ENCODE results near the gene GREB1L. TPM values are rescaled to one million over a fixed set of nuclear protein-coding genes. Genes with fewer than 3 reads are reported as not detected.

The GREB1L gene
- total and polyA plus RNA-seq, 10 of the 15 experiments (the other 5 are each of a cell fraction or from before 2014, with no cell fraction given): under 0.01 to 0.11 (median 0.03) TPM; not detected in 1

DNA sequence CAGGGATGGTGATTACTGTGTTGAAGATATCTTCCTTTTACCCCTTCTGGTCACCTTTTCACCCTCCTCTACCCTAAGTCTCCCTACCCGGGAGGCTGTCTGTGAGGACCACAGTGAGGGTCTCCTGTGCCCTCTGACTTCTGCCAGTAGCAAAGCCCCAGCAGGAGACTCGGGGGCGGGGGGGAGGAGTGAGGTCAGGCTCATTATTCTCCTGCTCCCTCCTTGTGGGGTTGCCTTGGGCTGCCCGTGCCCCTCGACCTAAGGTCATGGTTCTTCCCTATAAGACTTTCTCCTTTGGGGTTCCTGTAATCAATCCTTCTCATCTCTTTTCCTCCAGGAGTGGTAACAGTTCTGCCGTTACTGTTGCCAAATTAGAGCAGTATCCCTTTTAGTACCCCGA lies 65.5 kb downstream of the GREB1L start (continued):
- no peak for TF ChIP-seq STAT1 (conservative IDR thresholded peaks at IDR 0.05)
- no peak for TF ChIP-seq SMAD1 (IDR thresholded peaks at IDR 0.05; ENCODE audit: low read depth, partially characterized antibody)
- no peak for TF ChIP-seq SMARCA5 (IDR thresholded peaks at IDR 0.05)
- no peak for TF ChIP-seq ZBED1 (IDR thresholded peaks at IDR 0.05; ENCODE audit: borderline replicate concordance)
- no peak for TF ChIP-seq CBX5 (IDR thresholded peaks at IDR 0.05; ENCODE audit: low read depth)
- no peak for TF ChIP-seq MAX (IDR thresholded peaks at IDR 0.05; ENCODE audit: low read depth, low read length)
- TF ChIP-seq, protein P1, sequence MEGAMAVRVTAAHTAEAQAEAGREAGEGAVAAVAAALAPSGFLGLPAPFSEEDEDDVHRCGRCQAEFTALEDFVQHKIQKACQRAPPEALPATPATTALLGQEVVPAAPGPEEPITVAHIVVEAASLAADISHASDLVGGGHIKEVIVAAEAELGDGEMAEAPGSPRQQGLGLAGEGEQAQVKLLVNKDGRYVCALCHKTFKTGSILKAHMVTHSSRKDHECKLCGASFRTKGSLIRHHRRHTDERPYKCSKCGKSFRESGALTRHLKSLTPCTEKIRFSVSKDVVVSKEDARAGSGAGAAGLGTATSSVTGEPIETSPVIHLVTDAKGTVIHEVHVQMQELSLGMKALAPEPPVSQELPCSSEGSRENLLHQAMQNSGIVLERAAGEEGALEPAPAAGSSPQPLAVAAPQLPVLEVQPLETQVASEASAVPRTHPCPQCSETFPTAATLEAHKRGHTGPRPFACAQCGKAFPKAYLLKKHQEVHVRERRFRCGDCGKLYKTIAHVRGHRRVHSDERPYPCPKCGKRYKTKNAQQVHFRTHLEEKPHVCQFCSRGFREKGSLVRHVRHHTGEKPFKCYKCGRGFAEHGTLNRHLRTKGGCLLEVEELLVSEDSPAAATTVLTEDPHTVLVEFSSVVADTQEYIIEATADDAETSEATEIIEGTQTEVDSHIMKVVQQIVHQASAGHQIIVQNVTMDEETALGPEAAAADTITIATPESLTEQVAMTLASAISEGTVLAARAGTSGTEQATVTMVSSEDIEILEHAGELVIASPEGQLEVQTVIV (IDR thresholded peaks at IDR 0.05; ENCODE audit: borderline replicate concordance, partially characterized antibody): no peak
- TF ChIP-seq RAD21 (IDR thresholded peaks at IDR 0.05; ENCODE audit: insufficient read depth, low read depth, low read length): no peak
- no peak for TF ChIP-seq SREBF1 (IDR thresholded peaks at IDR 0.05; ENCODE audit: low read length)

GRCh38 chr18:21309248-21309647 lies 67.2 kb downstream of the GREB1L start:
- FAIRE-seq (no peak), ATAC-seq (no peak), DNase-seq (ENCODE audit: low read depth, low spot score) (no peak)
- Histone ChIP-seq H3K4me1 (ENCODE audit: control insufficient read depth, insufficient read depth, low read length) (no peaks in the 10 kb centered on the region), H4K20me1 (ENCODE audit: control insufficient read depth, insufficient read depth) (no peaks in the 10 kb centered on the region), H3K27ac (ENCODE audit: control insufficient read depth, insufficient read depth) (no peak overlapping the region), H3K9me3 (replicated peaks; ENCODE audit: control insufficient read depth, insufficient read depth, low read length) (no peaks in the 10 kb centered on the region), H3K27me3 (replicated peaks in 1 of 2; ENCODE audit: control insufficient read depth in 2 of 2, insufficient read depth in 2 of 2, low read length in 1 of 2) (no peaks in the 10 kb centered on the region; a peak in 1 of 4 replicates), H3K4me2 (ENCODE audit: control insufficient read depth, insufficient read depth) (no peak overlapping the region), H3K4me3 (no peak overlapping the region), H3K36me3 (ENCODE audit: control insufficient read depth in 2 of 2, insufficient read depth in 2 of 2, low read length in 1 of 2) (no peaks in the 10 kb centered on the region), H2AFZ (ENCODE audit: control insufficient read depth, low read depth, low read length) (no peak overlapping the region), H3K79me2 (ENCODE audit: control insufficient read depth, insufficient read depth, low read length) (no peaks in the 10 kb centered on the region), H3K9ac (ENCODE audit: control insufficient read depth, insufficient read depth, low read length) (no peak overlapping the region)
- intact Hi-C loops (cut with micrococcal nuclease; ENCODE audit: unreplicated experiment): no loop called here
- ChIA-PET CTCF (no interaction called here), POLR2A (no interaction called here), RAD21 (ENCODE audit: unreplicated experiment) (no interaction called here), SMC1A (ENCODE audit: uncharacterized antibody, unreplicated experiment) (no interaction called here)
- TF ChIP-seq SMARCA5 (IDR thresholded peaks at IDR 0.05) (no peak), NFYB (IDR thresholded peaks at IDR 0.05; ENCODE audit: insufficient read depth, low read depth, low read length) (no peak), YY1 (IDR thresholded peaks at IDR 0.05; ENCODE audit: low read depth, low read length) (no peak), WRNIP1 (IDR thresholded peaks at IDR 0.05; ENCODE audit: borderline replicate concordance, low read depth, low read length) (no peak), EED (IDR thresholded peaks at IDR 0.05; ENCODE audit: low read depth) (no peak), NR2F1 (conservative IDR thresholded peaks at IDR 0.05) (no peak), CEBPB (IDR thresholded peaks at IDR 0.05; ENCODE audit: borderline replicate concordance in 1 of 2, low read depth in 2 of 2, low read length in 2 of 2) (no peak), MYB (IDR thresholded peaks at IDR 0.05; ENCODE audit: borderline replicate concordance, low read depth, low read length) (no peak)
- TF ChIP-seq, protein P2, sequence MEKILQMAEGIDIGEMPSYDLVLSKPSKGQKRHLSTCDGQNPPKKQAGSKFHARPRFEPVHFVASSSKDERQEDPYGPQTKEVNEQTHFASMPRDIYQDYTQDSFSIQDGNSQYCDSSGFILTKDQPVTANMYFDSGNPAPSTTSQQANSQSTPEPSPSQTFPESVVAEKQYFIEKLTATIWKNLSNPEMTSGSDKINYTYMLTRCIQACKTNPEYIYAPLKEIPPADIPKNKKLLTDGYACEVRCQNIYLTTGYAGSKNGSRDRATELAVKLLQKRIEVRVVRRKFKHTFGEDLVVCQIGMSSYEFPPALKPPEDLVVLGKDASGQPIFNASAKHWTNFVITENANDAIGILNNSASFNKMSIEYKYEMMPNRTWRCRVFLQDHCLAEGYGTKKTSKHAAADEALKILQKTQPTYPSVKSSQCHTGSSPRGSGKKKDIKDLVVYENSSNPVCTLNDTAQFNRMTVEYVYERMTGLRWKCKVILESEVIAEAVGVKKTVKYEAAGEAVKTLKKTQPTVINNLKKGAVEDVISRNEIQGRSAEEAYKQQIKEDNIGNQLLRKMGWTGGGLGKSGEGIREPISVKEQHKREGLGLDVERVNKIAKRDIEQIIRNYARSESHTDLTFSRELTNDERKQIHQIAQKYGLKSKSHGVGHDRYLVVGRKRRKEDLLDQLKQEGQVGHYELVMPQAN (conservative IDR thresholded peaks at IDR 0.05): no peak
- 0% methylated on average over 5 of the region's 5 CpGs for WGBS (ENCODE audit: insufficient coverage, insufficient replicate concordance, low lambda C conversion rate, missing lambda C conversion rate)
- no TSS peak for BruUV-seq (replicated peaks)
- in situ Hi-C loops (cut with MboI): no loop called here

Data from GM12878 (cell line).